Mesendoderm (in vitro differentiated cells): ENCODE measurements around the gene OTUD5.

Experiments used
- DNase-seq: peaks from one replicate; pipeline ENCODE4 v3.0.0; 2013
- H2AK5ac ChIP-seq: 2 replicates; pipeline ENCODE4 v1.6.1; 2013; ENCODE audit warnings: low read length, inconsistent platforms
- H2BK120ac ChIP-seq: 2 replicates; pipeline ENCODE4 v1.6.1; 2013; ENCODE audit warnings: low read depth, mild to moderate bottlenecking, low read length, moderate library complexity, mixed read lengths
- H2BK15ac ChIP-seq: replicated peaks from 2 replicates; pipeline ENCODE4 v1.6.1; 2013; ENCODE audit warnings: low read depth, mild to moderate bottlenecking, moderate library complexity
- H2BK5ac ChIP-seq: 2 replicates; pipeline ENCODE4 v1.6.1; 2013; ENCODE audit warnings: low read length, inconsistent platforms
- H3K18ac ChIP-seq: 2 replicates; pipeline ENCODE4 v1.6.1; 2013; ENCODE audit warnings: mild to moderate bottlenecking, low read length, mixed read lengths
- H3K23ac ChIP-seq: one replicate; pipeline ENCODE4 v1.6.1; 2013; ENCODE audit warnings: low read length
- H3K27ac ChIP-seq: 2 replicates; pipeline ENCODE4 v1.5.1; 2013; ENCODE audit warnings: low read depth, mild to moderate bottlenecking, inconsistent platforms, low read length, moderate library complexity
- H3K27me3 ChIP-seq: 2 replicates; pipeline ENCODE4 v1.6.1; 2013; ENCODE audit warnings: low read length, control low read depth, mild to moderate bottlenecking, inconsistent platforms; ENCODE audit not compliant: insufficient read depth, poor library complexity
- H3K36me3 ChIP-seq: 2 replicates; pipeline ENCODE4 v1.6.1; 2013; ENCODE audit warnings: low read length, inconsistent platforms; ENCODE audit not compliant: control insufficient read depth, insufficient read depth
- H3K4ac ChIP-seq: one replicate; pipeline ENCODE4 v1.6.1; 2013; ENCODE audit warnings: low read depth, mild to moderate bottlenecking, low read length, moderate library complexity
- H3K4me1 ChIP-seq: 2 replicates; pipeline ENCODE4 v1.6.1; 2013; ENCODE audit warnings: low read depth, low read length, inconsistent platforms; ENCODE audit not compliant: control insufficient read depth
- H3K4me2 ChIP-seq: 2 replicates; pipeline ENCODE4 v1.6.1; 2013; ENCODE audit warnings: low read length
- H3K4me3 ChIP-seq: 2 replicates; pipeline ENCODE4 v1.5.1; 2013; ENCODE audit warnings: mild to moderate bottlenecking, low read length
- H3K56ac ChIP-seq: one replicate; pipeline ENCODE4 v1.6.1; 2013; ENCODE audit warnings: low read length
- H3K79me1 ChIP-seq: 2 replicates; pipeline ENCODE4 v1.6.1; 2013; ENCODE audit warnings: low read length, inconsistent platforms
- H3K79me2 ChIP-seq: 2 replicates; pipeline ENCODE4 v1.6.1; 2013; ENCODE audit warnings: mild to moderate bottlenecking, low read length; ENCODE audit not compliant: control insufficient read depth, insufficient read depth
- H3K9ac ChIP-seq: 2 replicates; pipeline ENCODE4 v1.6.1; 2013; ENCODE audit warnings: low read length, inconsistent platforms
- H4K5ac ChIP-seq: one replicate; pipeline ENCODE4 v1.6.1; 2013; ENCODE audit warnings: low read length
- H4K8ac ChIP-seq: one replicate; pipeline ENCODE4 v1.6.1; 2013; ENCODE audit warnings: low read depth, mild to moderate bottlenecking, control low read depth, low read length, moderate library complexity
- WGBS: extraction: QIAGEN DNeasy Blood & Tissue Kit; methylation state at CpG from one replicate; pipeline ENCODE4 v1.1.7; 2013; ENCODE audit warnings: low lambda C conversion rate, missing lambda C conversion rate; ENCODE audit not compliant: insufficient coverage; ENCODE audit errors: extremely low coverage; 5-methylcytosine and 5-hydroxymethylcytosine counted together

Gene OTUD5

DNA sequence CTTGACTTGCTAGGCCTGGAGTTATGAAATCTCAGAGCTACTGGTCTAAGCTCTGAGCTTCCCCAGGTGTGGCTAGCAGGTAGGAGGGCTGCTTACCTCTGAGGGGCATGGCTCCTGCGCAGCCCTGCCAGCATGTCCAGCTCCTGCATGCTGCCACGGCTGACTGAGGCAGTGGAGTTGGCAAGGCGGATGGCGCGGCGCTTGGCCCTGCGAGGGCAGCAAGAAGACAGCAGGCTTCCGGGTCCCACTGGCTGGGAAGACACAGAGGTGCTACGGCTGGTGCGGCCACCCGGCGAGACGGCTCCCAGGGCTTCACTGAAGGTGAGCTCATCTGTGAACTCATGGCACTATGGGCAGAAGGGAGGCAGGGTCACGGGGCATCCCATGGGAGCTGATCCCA is 8.6 kb upstream of the OTUD5 start:
- no peak for DNase-seq
- Histone ChIP-seq H3K4me1 (no peaks in the 10 kb centered on the region), H3K79me2 (no peaks in the 10 kb centered on the region), H3K23ac (no peak overlapping the region), H2BK5ac (no peak overlapping the region), H2AK5ac (no peak overlapping the region), H3K56ac (no peak overlapping the region), H3K4me2 (no peak overlapping the region), H3K36me3 (no peaks in the 10 kb centered on the region), H3K18ac (no peak overlapping the region), H3K79me1 (no peaks in the 10 kb centered on the region), H4K8ac (no peak overlapping the region), H4K5ac (no peak overlapping the region), H2BK120ac (no peak overlapping the region), H3K9ac (no peak overlapping the region), H3K4me3 (no peak overlapping the region), H3K27ac (no peak overlapping the region), H2BK15ac (no peak overlapping the region), H3K4ac (no peak overlapping the region), H3K27me3 (no peaks in the 10 kb centered on the region)
- WGBS, result no CpG with 5 or more reads among the region's 14 CpGs

DNA sequence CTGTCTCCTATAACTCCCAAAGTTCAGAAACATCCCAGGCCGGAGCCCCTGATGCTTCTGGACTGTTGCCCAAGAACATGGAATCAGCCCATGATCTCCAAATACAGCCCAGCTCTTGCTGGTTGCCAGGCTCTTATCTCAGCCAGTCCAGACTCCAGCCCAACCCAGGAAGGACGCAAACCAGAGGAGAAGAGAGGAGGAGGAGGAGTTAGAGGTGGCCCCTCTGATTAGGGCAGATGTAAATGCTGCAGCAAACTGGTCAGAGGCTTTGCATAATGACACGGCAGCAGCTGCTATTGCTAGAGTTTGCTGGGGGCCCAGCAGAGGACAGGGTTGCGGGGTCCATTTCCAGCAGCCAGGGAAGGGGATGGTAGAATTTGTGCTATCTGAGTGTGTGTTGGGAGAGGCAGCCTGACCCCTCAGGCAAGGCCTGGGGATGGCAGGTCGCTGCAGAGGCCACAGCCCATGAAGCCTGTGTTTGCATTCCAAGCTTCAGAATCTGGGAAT is 4.2 kb upstream of the OTUD5 start:
- Histone ChIP-seq H3K4me2 (no peak overlapping the region), H3K79me1 (no peaks in the 10 kb centered on the region), H3K9ac (no peak overlapping the region), H3K23ac (no peak overlapping the region), H3K18ac (no peak overlapping the region), H2AK5ac (no peak overlapping the region), H3K27ac (no peak overlapping the region), H4K8ac (no peak overlapping the region), H4K5ac (no peak overlapping the region), H3K36me3 (no peaks in the 10 kb centered on the region), H2BK5ac (no peak overlapping the region), H3K56ac (no peak overlapping the region), H2BK15ac (no peak overlapping the region), H2BK120ac (no peak overlapping the region), H3K4ac (no peak overlapping the region), H3K79me2 (peaks cover 4% of the 10 kb centered on the region), H3K4me1 (no peaks in the 10 kb centered on the region), H3K4me3 (no peak overlapping the region), H3K27me3 (no peaks in the 10 kb centered on the region)
- DNase-seq, result peak; percentile 50
- WGBS, result no CpG with 5 or more reads among the region's 5 CpGs

DNA sequence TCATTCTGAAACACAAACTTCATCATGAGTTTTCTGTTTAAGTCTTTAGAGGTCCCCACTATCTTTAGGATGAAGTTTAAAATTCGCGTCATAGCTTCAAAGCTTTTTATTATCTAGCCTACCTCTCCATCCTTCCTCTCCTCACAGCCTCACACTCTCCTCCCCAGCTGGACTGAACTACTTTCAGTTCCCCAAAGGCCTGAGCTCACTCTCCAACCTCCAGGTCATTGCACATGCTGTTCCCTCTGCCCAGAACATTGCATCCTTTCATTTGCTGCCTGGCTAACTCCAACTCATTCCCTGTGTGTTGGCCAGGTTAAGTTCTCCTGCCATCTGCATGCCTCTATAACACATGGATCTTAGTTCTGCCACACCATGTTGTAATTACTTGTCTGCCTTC is 2.9 kb upstream of the OTUD5 start:
- Histone ChIP-seq H3K4me3 (no peak overlapping the region), H3K23ac (no peak overlapping the region), H3K27me3 (no peaks in the 10 kb centered on the region), H3K4ac (no peak overlapping the region), H3K4me1 (no peaks in the 10 kb centered on the region), H4K8ac (no peak overlapping the region), H2BK15ac (no peak overlapping the region), H2AK5ac (no peak overlapping the region), H3K79me1 (no peaks in the 10 kb centered on the region), H4K5ac (no peak overlapping the region), H3K27ac (no peak overlapping the region), H2BK5ac (no peak overlapping the region), H3K18ac (no peak overlapping the region), H3K56ac (no peak overlapping the region), H3K36me3 (no peaks in the 10 kb centered on the region), H3K9ac (no peak overlapping the region), H3K79me2 (peaks cover 17% of the 10 kb centered on the region), H3K4me2 (no peak overlapping the region), H2BK120ac (no peak overlapping the region)
- DNase-seq, result no peak
- no CpG with 5 or more reads among the region's 2 CpGs for WGBS

DNA sequence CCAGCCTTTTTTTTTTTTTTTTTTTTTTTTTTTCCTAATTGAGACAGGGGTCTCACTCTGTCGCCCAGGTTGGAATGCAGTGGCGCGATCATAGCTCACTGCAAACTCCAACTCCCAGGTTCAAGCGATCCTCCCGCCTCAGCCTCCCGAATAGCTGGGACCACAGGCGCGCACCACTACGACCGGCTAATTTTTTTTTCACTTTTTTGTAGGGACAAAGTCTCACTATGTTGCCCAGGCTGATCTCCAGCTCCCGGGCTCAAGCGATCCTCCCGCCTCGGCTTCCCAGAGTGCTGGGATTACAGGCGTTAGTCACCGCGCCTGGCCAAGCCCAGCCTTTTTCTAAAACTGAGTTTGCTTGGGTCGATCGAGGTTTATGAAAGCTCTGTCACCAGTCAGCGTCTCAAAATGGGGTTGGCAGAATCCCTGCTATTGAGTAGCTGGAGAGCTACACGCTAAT is 1.3 kb upstream of the OTUD5 start:
- H4K5ac ChIP-seq, result no peak overlapping the region
- H3K18ac ChIP-seq, result no peak overlapping the region
- H3K4me2 ChIP-seq, result peak overlapping the region; percentile 40
- H3K23ac ChIP-seq, result no peak overlapping the region
- H3K27ac ChIP-seq, result peak overlapping the region; percentile 45
- H3K4me3 ChIP-seq, result no peak overlapping the region
- H3K79me2 ChIP-seq, result peaks cover 29% of the 10 kb centered on the region
- no peak overlapping the region for H2BK5ac ChIP-seq
- no peak overlapping the region for H4K8ac ChIP-seq
- peak overlapping the region; percentile 85 for H3K56ac ChIP-seq
- no peak for DNase-seq
- no peak overlapping the region for H2BK15ac ChIP-seq
- no peaks in the 10 kb centered on the region for H3K27me3 ChIP-seq
- no peaks in the 10 kb centered on the region for H3K36me3 ChIP-seq
- H2AK5ac ChIP-seq, result no peak overlapping the region
- H3K4me1 ChIP-seq, result no peaks in the 10 kb centered on the region
- H3K4ac ChIP-seq, result peak overlapping the region; percentile 60
- peak overlapping the region; percentile 82 for H3K9ac ChIP-seq
- H3K79me1 ChIP-seq, result no peaks in the 10 kb centered on the region
- H2BK120ac ChIP-seq, result no peak overlapping the region
- no CpG with 5 or more reads among the region's 21 CpGs for WGBS

DNA sequence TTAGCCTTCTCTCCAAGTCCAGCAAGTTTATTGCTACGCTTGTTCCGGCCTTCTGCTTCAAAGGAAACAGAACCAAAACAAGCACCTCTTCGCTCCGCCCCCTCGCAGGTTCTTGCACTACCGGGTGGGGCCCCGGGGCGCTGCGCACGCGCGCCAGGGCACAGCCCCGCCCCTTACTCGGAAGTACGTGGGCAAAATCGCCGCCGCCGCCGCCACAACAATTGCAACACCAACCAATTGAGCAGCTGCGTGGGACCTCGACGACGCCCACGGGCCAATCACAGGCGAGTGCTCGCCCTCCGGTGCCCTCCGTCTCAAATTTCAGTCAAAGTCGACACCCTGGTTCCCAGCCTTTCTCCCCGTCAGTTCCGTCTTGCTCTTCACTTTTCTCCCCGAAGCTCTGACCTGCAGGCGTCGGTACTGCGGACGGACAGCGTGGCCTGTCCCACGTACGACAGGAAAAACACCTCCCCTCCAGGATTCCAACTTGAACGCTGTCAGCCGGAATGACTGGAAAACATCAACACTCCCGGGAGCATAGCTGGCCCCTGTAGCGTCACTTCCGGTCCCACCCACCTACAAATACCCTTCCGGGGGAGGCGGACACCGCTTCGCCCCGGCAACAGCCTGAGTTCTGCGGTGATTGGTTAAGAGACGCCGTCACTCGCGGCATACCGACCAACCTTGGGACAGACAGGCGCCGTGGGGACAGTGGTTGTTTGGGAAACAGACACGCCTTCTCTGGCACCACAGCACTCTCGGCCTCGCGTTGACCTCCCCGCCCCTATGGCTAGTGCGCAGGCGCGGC is 624 bp upstream of the OTUD5 start:
- Histone ChIP-seq H3K79me1 (no peaks in the 10 kb centered on the region), H3K4me3 (peak overlapping the region; percentile 81), H3K36me3 (no peaks in the 10 kb centered on the region), H2BK5ac (peak overlapping the region; percentile 70), H3K27me3 (no peaks in the 10 kb centered on the region), H4K8ac (no peak overlapping the region), H2BK15ac (no peak overlapping the region), H2AK5ac (no peak overlapping the region), H3K79me2 (peaks cover 35% of the 10 kb centered on the region), H3K56ac (peak overlapping the region; percentile 85), H4K5ac (no peak overlapping the region), H3K4me1 (no peaks in the 10 kb centered on the region), H3K27ac (peak overlapping the region; percentile 83), H3K23ac (no peak overlapping the region), H3K18ac (peak overlapping the region; percentile 71), H3K4me2 (peak overlapping the region; percentile 84), H3K9ac (peak overlapping the region; percentile 84), H2BK120ac (no peak overlapping the region), H3K4ac (no peak overlapping the region)
- WGBS, result no CpG with 5 or more reads among the region's 66 CpGs
- peak; percentile 99 for DNase-seq
